ENCODE measurements around the gene NUAK1.

GRCh38 chr12:106066051-106066705 lies 72.6 kb downstream of the NUAK1 start:
- TF ChIP-seq, protein P1, sequence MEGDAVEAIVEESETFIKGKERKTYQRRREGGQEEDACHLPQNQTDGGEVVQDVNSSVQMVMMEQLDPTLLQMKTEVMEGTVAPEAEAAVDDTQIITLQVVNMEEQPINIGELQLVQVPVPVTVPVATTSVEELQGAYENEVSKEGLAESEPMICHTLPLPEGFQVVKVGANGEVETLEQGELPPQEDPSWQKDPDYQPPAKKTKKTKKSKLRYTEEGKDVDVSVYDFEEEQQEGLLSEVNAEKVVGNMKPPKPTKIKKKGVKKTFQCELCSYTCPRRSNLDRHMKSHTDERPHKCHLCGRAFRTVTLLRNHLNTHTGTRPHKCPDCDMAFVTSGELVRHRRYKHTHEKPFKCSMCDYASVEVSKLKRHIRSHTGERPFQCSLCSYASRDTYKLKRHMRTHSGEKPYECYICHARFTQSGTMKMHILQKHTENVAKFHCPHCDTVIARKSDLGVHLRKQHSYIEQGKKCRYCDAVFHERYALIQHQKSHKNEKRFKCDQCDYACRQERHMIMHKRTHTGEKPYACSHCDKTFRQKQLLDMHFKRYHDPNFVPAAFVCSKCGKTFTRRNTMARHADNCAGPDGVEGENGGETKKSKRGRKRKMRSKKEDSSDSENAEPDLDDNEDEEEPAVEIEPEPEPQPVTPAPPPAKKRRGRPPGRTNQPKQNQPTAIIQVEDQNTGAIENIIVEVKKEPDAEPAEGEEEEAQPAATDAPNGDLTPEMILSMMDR (IDR thresholded peaks at IDR 0.05), result no peak
- TF ChIP-seq POLR2A (IDR thresholded peaks at IDR 0.05), result no peak
